K562 (cell line): ENCODE results near the gene ZNF77. TPM values are rescaled to one million over a fixed set of nuclear protein-coding genes. Genes with fewer than 3 reads are reported as not detected.

Source experiments
- ARNT ChIP-seq, 2 experiments: fragments of 450-650 bp; IDR thresholded peaks; 2 replicates each; pipeline ENCODE4 v1.6.1; 2016; ENCODE audit warnings: mild to moderate bottlenecking in 1 of 2
- BRF1 ChIP-seq: IDR thresholded peaks from 3 replicates; pipeline ENCODE4 v1.6.1; 2011; ENCODE audit warnings: borderline replicate concordance, mild to moderate bottlenecking; ENCODE audit not compliant: insufficient read length; ENCODE audit errors: extremely low read depth
- CBX1 ChIP-seq: sonication (generic); IDR thresholded peaks from 2 replicates; pipeline ENCODE4 v1.6.1; 2016; ENCODE audit warnings: antibody characterized with exemption, low read depth, mild to moderate bottlenecking
- CBX5 ChIP-seq: IDR thresholded peaks from 2 replicates; pipeline ENCODE4 v1.6.1; 2014; ENCODE audit warnings: low read depth, borderline replicate concordance
- E2F3 ChIP-seq: fragments of 250-450 bp; sonication (Bioruptor Pico); IDR thresholded peaks from 2 replicates; pipeline ENCODE4 v1.4.0; 2020; ENCODE audit warnings: mild to moderate bottlenecking
- EP400 ChIP-seq: fragments of 450-650 bp; IDR thresholded peaks from 2 replicates; pipeline ENCODE4 v1.6.1; 2017; ENCODE audit warnings: antibody characterized with exemption, mild to moderate bottlenecking, moderate library complexity
- GTF2F1 ChIP-seq: IDR thresholded peaks from 2 replicates; pipeline ENCODE4 v1.6.1; 2011; ENCODE audit warnings: low read depth, low read length, improper control_type of control experiment
- HDAC6 ChIP-seq: IDR thresholded peaks from 2 replicates; pipeline ENCODE4 v1.6.1; 2012; ENCODE audit warnings: low read depth, mild to moderate bottlenecking, control low read depth, inconsistent platforms, low read length, moderate library complexity
- JUNB ChIP-seq: fragments of 450-650 bp; formaldehyde crosslinking; conservative IDR thresholded peaks from 2 replicates; pipeline ENCODE4 v1.4.0; 2020; ENCODE audit warnings: mild to moderate bottlenecking
- L3MBTL2 ChIP-seq: fragments of 450-650 bp; IDR thresholded peaks from 2 replicates; pipeline ENCODE4 v1.6.1; 2016; ENCODE audit warnings: mild to moderate bottlenecking, moderate library complexity
- MTA3 ChIP-seq: fragments of 450-650 bp; formaldehyde crosslinking; IDR thresholded peaks from 2 replicates; pipeline ENCODE4 v1.6.1; 2017; ENCODE audit warnings: mild to moderate bottlenecking, borderline replicate concordance
- NCOA1 ChIP-seq: fragments of 450-650 bp; IDR thresholded peaks from 2 replicates; pipeline ENCODE4 v1.6.1; 2016; ENCODE audit warnings: low read depth
- PCBP2 ChIP-seq: fragments of 200-400 bp; formaldehyde crosslinking; IDR thresholded peaks from 2 replicates; pipeline ENCODE4 v1.6.1; 2018; ENCODE audit warnings: low read length, low read depth, mild to moderate bottlenecking, moderate library complexity; ENCODE audit not compliant: poor library complexity, severe bottlenecking
- POLR2A ChIP-seq: fragments of 450-650 bp; conservative IDR thresholded peaks from 2 replicates; pipeline ENCODE4 v1.6.1; 2016
- TEAD4 ChIP-seq, 2 experiments: sonication (generic) in 1 of 2; formaldehyde crosslinking in 1 of 2; IDR thresholded peaks; 2 replicates each; pipeline versions ENCODE4 v1.6.1 to v1.8.0; 2012 to 2022; ENCODE audit warnings: borderline replicate concordance in 1 of 2, inconsistent platforms in 1 of 2, low read length in 1 of 2, mild to moderate bottlenecking in 1 of 2, missing genetic modification reagents in 1 of 2
- TRIM28 ChIP-seq: fragments of 450-650 bp; IDR thresholded peaks from 2 replicates; pipeline ENCODE4 v1.6.1; 2017
- ZBTB40 ChIP-seq, 2 experiments: fragments of 450-650 bp in 1 of 2; sonication (generic) in 1 of 2; formaldehyde crosslinking in 1 of 2; IDR thresholded peaks; 2 replicates each; pipeline versions ENCODE4 v1.7.1 to v1.9.0; 2016 to 2022; ENCODE audit warnings: inconsistent platforms in 1 of 2, mild to moderate bottlenecking in 1 of 2, missing genetic modification reagents in 1 of 2
- ZNF134 ChIP-seq: fragments of 250-450 bp; sonication (Bioruptor Pico); conservative IDR thresholded peaks from 2 replicates; pipeline ENCODE4 v1.4.0; 2020
- polyA plus RNA-seq, 8 experiments: library from polyadenylated mRNA; depleted of rRNA in 4 of 8; stranded (reverse) in 5 of 8; unstranded in 3 of 8; fragments of >200 nt; fragmentation: Nextera tagmentation in 2 of 8; fragmentation: Illumina TruSeq in 1 of 8; extraction: Ambion mirVana in 2 of 8; extraction: Trizol in 1 of 8; gene quantifications; 2 replicates each; pipeline versions ENCODE4 v1.2.1 to v1.2.3, GENCODE V29; 2011 to 2014; ENCODE audit warnings: inconsistent platforms in 1 of 8, missing spikeins in 1 of 8
- total RNA-seq, 7 experiments: library from RNA; depleted of rRNA in 6 of 7; stranded (reverse); fragments of >200 nt in 6 of 7; fragmentation: Illumina TruSeq in 2 of 7; extraction: Trizol in 2 of 7; gene quantifications; 2 replicates each; pipeline versions ENCODE4 v1.2.1 to v1.2.3, GENCODE V29; 2011 to 2021; ENCODE audit warnings: low replicate concordance in 1 of 7

Gene ZNF77
- total and polyA plus RNA-seq, 9 of the 15 experiments (the other 6 are each of a cell fraction or from before 2014, with no cell fraction given): 4.3 to 14.5 (median 7.7) TPM

- TF ChIP-seq ZNF134 (CRISPR knock-in tag) (no peak), E2F3 (CRISPR knock-in tag) (no peak), POLR2A (0 out of 2 replicates have a peak, but pooled peaks have one; percentile 31), NCOA1 (peak; percentile 56; the same call in 1 of the 2 replicates), MTA3 (peak; percentile 93), CBX5 (peak; percentile 97), BRF1 (no peak), TEAD4 (IDR thresholded peaks at IDR 0.05; ENCODE audit: low read length) (peak; percentile 63), TEAD4 (CRISPR knock-in tag; IDR thresholded peaks at IDR 0.05; ENCODE audit: borderline replicate concordance) (no peak), PCBP2 (no peak), L3MBTL2 (peak; percentile 50; the same call in 1 of the 2 replicates), ARNT (IDR thresholded peaks at IDR 0.05) (peak in 1 of 2 experiments; percentile 69; a peak in 1 of 4 replicates), TRIM28 (peak; percentile 100), JUNB (no peak), ZBTB40 (IDR thresholded peaks at IDR 0.05) (peak; percentile 74), ZBTB40 (CRISPR knock-in tag; IDR thresholded peaks at IDR 0.05) (no peak), HDAC6 (peak; percentile 91; the same call in 1 of the 2 replicates), EP400 (peak; percentile 28; the same call in 1 of the 2 replicates), GTF2F1 (0 out of 2 replicates have a peak, but pooled peaks have one; percentile 33), CBX1 (peak; percentile 99)
Measured at GRCh38 chr19:2933490-2933910, 11.3 kb downstream of the ZNF77 start (continued).
